Subcutaneous abdominal adipose tissue (tissue), 5 donors: ENCODE data around the gene CYP46A1.
"Not testable (repeated sequence)": the region's sequence is repeated elsewhere in the genome, so short reads cannot be mapped to it uniquely, and the experiment has no call there.

ENCODE experiments used
- H3K27ac ChIP-seq: one replicate; pipeline ENCODE4 v1.7.0; 2013; ENCODE audit warnings: low read depth, mild to moderate bottlenecking, inconsistent platforms, low read length, moderate library complexity
- H3K27me3 ChIP-seq, 5 donors: one replicate each; pipeline ENCODE4 v1.7.0; 2013; ENCODE audit warnings: low read length in 5 of 5, inconsistent platforms in 1 of 5; ENCODE audit not compliant: control insufficient read depth in 5 of 5, insufficient read depth in 4 of 5
- H3K36me3 ChIP-seq, 5 donors: one replicate each; pipeline ENCODE4 v1.7.0; 2013; ENCODE audit warnings: low read length in 5 of 5; ENCODE audit not compliant: control insufficient read depth in 5 of 5, insufficient read depth in 5 of 5
- H3K4me1 ChIP-seq, 5 donors: one replicate each; pipeline ENCODE4 v1.7.0; 2013; ENCODE audit warnings: low read length in 5 of 5, mild to moderate bottlenecking in 3 of 5, moderate library complexity in 1 of 5; ENCODE audit not compliant: control insufficient read depth in 5 of 5, insufficient read depth in 5 of 5
- H3K4me3 ChIP-seq, 5 donors: one replicate each; pipeline ENCODE4 v1.7.0; 2013; ENCODE audit warnings: low read length in 5 of 5, low read depth in 1 of 5
- H3K9ac ChIP-seq, 5 donors: one replicate each; pipeline ENCODE4 v1.7.0; 2013; ENCODE audit warnings: low read length in 5 of 5, mild to moderate bottlenecking in 4 of 5, moderate library complexity in 3 of 5
- H3K9me3 ChIP-seq, 5 donors: one replicate each; pipeline ENCODE4 v1.7.0; 2013; ENCODE audit warnings: low read length in 5 of 5; ENCODE audit not compliant: control insufficient read depth in 5 of 5
- donor health status: healthy.
- donor health status: healthy.
- donor health status: healthy.
- donor health status: healthy.
- donor health status: healthy.

The CYP46A1 gene

GRCh38 chr14:99683619-99684409 lies at the start of gene CYP46A1:
CYP46A1 (plus strand) TSS chr14:99684298; CDS start chr14:99684418, 120 bp downstream.
- Histone ChIP-seq H3K27ac (peak within 1 kb of the TSS; percentile 78), H3K4me3 (peak within 1 kb of the TSS; percentile 74 to 91 (median 79)), H3K4me1 (peaks cover 3 to 25% (median 13%) of the 10 kb centered on the region in 5 donors), H3K36me3 (no peaks in the 10 kb centered on the region), H3K9ac (peak within 1 kb of the TSS in 4 of 5 donors; percentile 77 to 87 (median 87)), H3K27me3 (peaks cover 0 to 23% (median 9%) of the 10 kb centered on the region in 5 donors), H3K9me3 (peaks cover 0 to 2% (median 0%) of the 10 kb centered on the region in 5 donors)

GRCh38 chr14:99634443-99634842 lies 49.7 kb upstream of the CYP46A1 start:
- H3K9me3 ChIP-seq = no peaks in the 10 kb centered on the region
- H3K36me3 ChIP-seq = no peaks in the 10 kb centered on the region
- peaks cover 0 to 5% (median 0%) of the 10 kb centered on the region in 5 donors for H3K27me3 ChIP-seq

GRCh38 chr14:99635116-99635515 lies 49.0 kb upstream of the CYP46A1 start:
- no peaks in the 10 kb centered on the region for H3K36me3 ChIP-seq
- H3K9ac ChIP-seq = no peak overlapping the region
- H3K27ac ChIP-seq = no peak overlapping the region
- no peaks in the 10 kb centered on the region for H3K4me1 ChIP-seq
- no peak overlapping the region for H3K4me3 ChIP-seq
- no peaks in the 10 kb centered on the region for H3K9me3 ChIP-seq
- peaks cover 0 to 5% (median 0%) of the 10 kb centered on the region in 5 donors for H3K27me3 ChIP-seq

More at GRCh38 chr14:99634443-99634842, 49.7 kb upstream of the CYP46A1 start:
- Histone ChIP-seq H3K4me3 (no peak overlapping the region), H3K27ac (no peak overlapping the region), H3K4me1 (no peaks in the 10 kb centered on the region), H3K9ac (no peak overlapping the region)

- no peaks in the 10 kb centered on the region for H3K4me1 ChIP-seq
- no peak overlapping the region for H3K4me3 ChIP-seq
- no peak overlapping the region for H3K9ac ChIP-seq
- no peak overlapping the region for H3K27ac ChIP-seq
- peaks cover 0 to 4% (median 0%) of the 10 kb centered on the region in 5 donors for H3K27me3 ChIP-seq
- no peaks in the 10 kb centered on the region for H3K36me3 ChIP-seq
- H3K9me3 ChIP-seq = no peaks in the 10 kb centered on the region
Measured at GRCh38 chr14:99636487-99636886, 47.6 kb upstream of the CYP46A1 start.

GRCh38 chr14:99637624-99638023 lies 46.5 kb upstream of the CYP46A1 start:
- no peaks in the 10 kb centered on the region for H3K36me3 ChIP-seq
- H3K27me3 ChIP-seq = peaks cover 0 to 4% (median 0%) of the 10 kb centered on the region in 5 donors
- H3K27ac ChIP-seq = no peak overlapping the region
- no peak overlapping the region for H3K9ac ChIP-seq
- H3K9me3 ChIP-seq = no peaks in the 10 kb centered on the region
- H3K4me1 ChIP-seq = no peaks in the 10 kb centered on the region
- no peak overlapping the region for H3K4me3 ChIP-seq

GRCh38 chr14:99642771-99643170 lies 41.3 kb upstream of the CYP46A1 start:
- peaks cover 3 to 19% (median 11%) of the 10 kb centered on the region in 5 donors for H3K27me3 ChIP-seq
- not testable (repeated sequence) for H3K9me3 ChIP-seq, H3K4me3 ChIP-seq, H3K9ac ChIP-seq, H3K36me3 ChIP-seq, H3K27ac ChIP-seq
- peaks cover 0 to 18% (median 14%) of the 10 kb centered on the region in 5 donors for H3K4me1 ChIP-seq

- Histone ChIP-seq H3K27me3 (peaks cover 3 to 19% (median 11%) of the 10 kb centered on the region in 5 donors), H3K4me1 (peaks cover 0 to 18% (median 14%) of the 10 kb centered on the region in 5 donors), H3K9ac (no peak overlapping the region), H3K27ac (no peak overlapping the region), H3K9me3 (no peaks in the 10 kb centered on the region), H3K4me3 (no peak overlapping the region), H3K36me3 (no peaks in the 10 kb centered on the region)
Measured at GRCh38 chr14:99643343-99643742, 40.8 kb upstream of the CYP46A1 start.

GRCh38 chr14:99644035-99644587 lies 40.0 kb upstream of the CYP46A1 start:
- no peak overlapping the region for H3K9ac ChIP-seq

GRCh38 chr14:99644723-99645544 lies 39.2 kb upstream of the CYP46A1 start, which contains the start of gene HHIPL1:
HHIPL1 (plus strand) TSS chr14:99645129; CDS start chr14:99645208, 79 bp downstream.
- H3K27ac ChIP-seq = no peak within 1 kb of the TSS
- no peaks in the 10 kb centered on the region for H3K36me3 ChIP-seq
- H3K4me3 ChIP-seq = peak within 1 kb of the TSS; percentile 41 to 68 (median 55)
- H3K9me3 ChIP-seq = no peaks in the 10 kb centered on the region
- peaks cover 3 to 19% (median 11%) of the 10 kb centered on the region in 5 donors for H3K27me3 ChIP-seq
- peaks cover 0 to 18% (median 14%) of the 10 kb centered on the region in 5 donors for H3K4me1 ChIP-seq
- peak within 1 kb of the TSS in 3 of 5 donors; percentile 42 to 74 (median 56) for H3K9ac ChIP-seq

More at GRCh38 chr14:99644035-99644587, 40.0 kb upstream of the CYP46A1 start:
- Histone ChIP-seq H3K4me1 (peaks cover 0 to 18% (median 14%) of the 10 kb centered on the region in 5 donors), H3K36me3 (no peaks in the 10 kb centered on the region), H3K9me3 (no peaks in the 10 kb centered on the region), H3K27me3 (peaks cover 3 to 19% (median 11%) of the 10 kb centered on the region in 5 donors), H3K4me3 (peak overlapping the region in 2 of 5 donors; percentile 62 to 68), H3K27ac (no peak overlapping the region)
